PFSK-1 (cell line): ENCODE results near the gene AKR1E2.

Experiments
- FOXP2 ChIP-seq: optimal IDR thresholded peaks from 2 replicates; pipeline ENCODE3; 2011; ENCODE audit warnings: borderline replicate concordance, control low read depth, inconsistent platforms; ENCODE audit not compliant: insufficient read depth; ENCODE audit errors: extremely low read length, extremely low read depth
- POLR2AphosphoS5 ChIP-seq: IDR thresholded peaks from 2 replicates; pipeline ENCODE4 v1.6.1; 2012; ENCODE audit warnings: low read depth, mild to moderate bottlenecking, control low read depth, low read length, moderate library complexity
- REST ChIP-seq, 2 experiments: IDR thresholded peaks; 2 replicates each; pipeline versions ENCODE4 v1.6.1 to v1.8.0; 2011 to 2012; ENCODE audit warnings: low read depth in 2 of 2, low read length in 2 of 2, control low read depth in 1 of 2, inconsistent platforms in 1 of 2, mild to moderate bottlenecking in 1 of 2, moderate library complexity in 1 of 2; ENCODE audit not compliant: insufficient read depth in 1 of 2
- SIN3A ChIP-seq: IDR thresholded peaks from 2 replicates; pipeline ENCODE4 v1.6.1; 2012; ENCODE audit warnings: mild to moderate bottlenecking, low read length, moderate library complexity, borderline replicate concordance; ENCODE audit not compliant: insufficient read depth
- TAF1 ChIP-seq: IDR thresholded peaks from 2 replicates; pipeline ENCODE4 v1.6.1; 2012; ENCODE audit warnings: low read length, control low read depth, borderline replicate concordance; ENCODE audit not compliant: insufficient read depth

The AKR1E2 gene

GRCh38 chr10:4847561-4848355 lies 21.8 kb downstream of the AKR1E2 start:
- TF ChIP-seq TAF1 (no peak), REST (IDR thresholded peaks at IDR 0.05; ENCODE audit: insufficient read depth in 1 of 2, low read depth in 2 of 2, low read length in 2 of 2) (no peak), SIN3A (no peak), POLR2AphosphoS5 (no peak), FOXP2 (no peak)

- TF ChIP-seq FOXP2 (no peak), POLR2AphosphoS5 (no peak), REST (IDR thresholded peaks at IDR 0.05; ENCODE audit: insufficient read depth in 1 of 2, low read depth in 2 of 2, low read length in 2 of 2) (no peak), TAF1 (no peak), SIN3A (no peak)
Measured at GRCh38 chr10:4848356-4849041, 22.5 kb downstream of the AKR1E2 start.

- TF ChIP-seq REST (IDR thresholded peaks at IDR 0.05; ENCODE audit: insufficient read depth in 1 of 2, low read depth in 2 of 2, low read length in 2 of 2) (no peak), TAF1 (no peak), POLR2AphosphoS5 (no peak), SIN3A (no peak), FOXP2 (no peak)
Measured at GRCh38 chr10:4849042-4849402, 23.0 kb downstream of the AKR1E2 start.

- TF ChIP-seq TAF1 = no peak
- TF ChIP-seq SIN3A = no peak
- TF ChIP-seq FOXP2 = no peak
- no peak for TF ChIP-seq POLR2AphosphoS5
- no peak for TF ChIP-seq REST (IDR thresholded peaks at IDR 0.05; ENCODE audit: insufficient read depth in 1 of 2, low read depth in 2 of 2, low read length in 2 of 2)
Measured at GRCh38 chr10:4849555-4850242, 23.7 kb downstream of the AKR1E2 start.
